Trophoblast cell (in vitro differentiated cells and primary cell): ENCODE results near the gene GUCD1.

ENCODE experiments used
- DNase-seq, 2 donors: peaks; one replicate each; pipeline ENCODE4 v3.0.0-alpha.2; 2016
- H2AFZ ChIP-seq: 2 replicates; pipeline ENCODE4 v1.6.1; 2013; ENCODE audit warnings: low read length, moderate library complexity, mild to moderate bottlenecking; ENCODE audit not compliant: insufficient read depth, poor library complexity
- H2AK5ac ChIP-seq: 2 replicates; pipeline ENCODE4 v1.6.1; 2013; ENCODE audit warnings: mild to moderate bottlenecking, low read length
- H2BK120ac ChIP-seq: 2 replicates; pipeline ENCODE4 v1.6.1; 2013; ENCODE audit warnings: low read length, mild to moderate bottlenecking, moderate library complexity; ENCODE audit not compliant: insufficient read depth, poor library complexity
- H2BK12ac ChIP-seq: 2 replicates; pipeline ENCODE4 v1.6.1; 2013; ENCODE audit warnings: mild to moderate bottlenecking, low read length, moderate library complexity
- H2BK5ac ChIP-seq: 2 replicates; pipeline ENCODE4 v1.6.1; 2013; ENCODE audit warnings: low read length, low read depth, moderate library complexity, mild to moderate bottlenecking; ENCODE audit not compliant: poor library complexity
- H3K14ac ChIP-seq: 2 replicates; pipeline ENCODE4 v1.6.1; 2013; ENCODE audit warnings: mild to moderate bottlenecking, low read length
- H3K18ac ChIP-seq: 2 replicates; pipeline ENCODE4 v1.6.1; 2013; ENCODE audit warnings: mild to moderate bottlenecking, low read length
- H3K23ac ChIP-seq: 2 replicates; pipeline ENCODE4 v1.6.1; 2013; ENCODE audit warnings: low read length
- H3K27ac ChIP-seq: 2 replicates; pipeline ENCODE4 v1.5.1; 2013; ENCODE audit warnings: low read depth, mild to moderate bottlenecking, inconsistent platforms, low read length, moderate library complexity
- H3K27me3 ChIP-seq: 2 replicates; pipeline ENCODE4 v1.6.1; 2013; ENCODE audit warnings: inconsistent platforms, mild to moderate bottlenecking, low read length, moderate library complexity; ENCODE audit not compliant: insufficient read depth
- H3K36me3 ChIP-seq, 2 experiments: 1 replicate in 1 of 2; 2 replicates in 1 of 2; pipeline ENCODE4 v1.6.1; 2013; ENCODE audit warnings: low read length in 2 of 2, mild to moderate bottlenecking in 2 of 2, moderate library complexity in 1 of 2; ENCODE audit not compliant: insufficient read depth in 2 of 2, control insufficient read depth in 1 of 2
- H3K4ac ChIP-seq: 2 replicates; pipeline ENCODE4 v1.6.1; 2013; ENCODE audit warnings: low read depth, mild to moderate bottlenecking, low read length, moderate library complexity
- H3K4me1 ChIP-seq, 2 experiments: 1 replicate in 1 of 2; 2 replicates in 1 of 2; pipeline ENCODE4 v1.6.1; 2013; ENCODE audit warnings: low read length in 2 of 2, mild to moderate bottlenecking in 2 of 2, moderate library complexity in 1 of 2; ENCODE audit not compliant: insufficient read depth in 2 of 2, control insufficient read depth in 1 of 2
- H3K4me2 ChIP-seq: 2 replicates; pipeline ENCODE4 v1.6.1; 2013; ENCODE audit warnings: inconsistent platforms, mild to moderate bottlenecking, low read length, moderate library complexity
- H3K4me3 ChIP-seq: 2 replicates; pipeline ENCODE4 v1.5.1; 2013; ENCODE audit warnings: mild to moderate bottlenecking, low read depth, low read length, inconsistent platforms
- H3K79me1 ChIP-seq: one replicate; pipeline ENCODE4 v1.6.1; 2013; ENCODE audit warnings: low read length
- H3K79me2 ChIP-seq: 2 replicates; pipeline ENCODE4 v1.6.1; 2013; ENCODE audit warnings: low read length, mild to moderate bottlenecking; ENCODE audit not compliant: control insufficient read depth, insufficient read depth, poor library complexity
- H3K9ac ChIP-seq: 2 replicates; pipeline ENCODE4 v1.6.1; 2013; ENCODE audit warnings: mild to moderate bottlenecking, low read length
- H3K9me3 ChIP-seq: 2 replicates; pipeline ENCODE4 v1.6.1; 2013; ENCODE audit warnings: low read depth, mild to moderate bottlenecking, control low read depth, inconsistent platforms, low read length; ENCODE audit not compliant: insufficient read depth
- H4K12ac ChIP-seq: 2 replicates; pipeline ENCODE4 v1.6.1; 2013; ENCODE audit warnings: low read depth, mild to moderate bottlenecking, low read length, moderate library complexity
- H4K8ac ChIP-seq: 2 replicates; pipeline ENCODE4 v1.6.1; 2013; ENCODE audit warnings: low read depth, mild to moderate bottlenecking, low read length, moderate library complexity
- H4K91ac ChIP-seq: one replicate; pipeline ENCODE4 v1.6.1; 2013; ENCODE audit warnings: low read depth, mild to moderate bottlenecking, low read length, moderate library complexity
- WGBS: extraction: QIAGEN DNeasy Blood & Tissue Kit; methylation state at CpG from one replicate; pipeline ENCODE4 v1.1.7; 2013; ENCODE audit warnings: missing lambda C conversion rate; ENCODE audit not compliant: insufficient read length, insufficient coverage; ENCODE audit errors: extremely low coverage; 5-methylcytosine and 5-hydroxymethylcytosine counted together

GUCD1 gene

DNA sequence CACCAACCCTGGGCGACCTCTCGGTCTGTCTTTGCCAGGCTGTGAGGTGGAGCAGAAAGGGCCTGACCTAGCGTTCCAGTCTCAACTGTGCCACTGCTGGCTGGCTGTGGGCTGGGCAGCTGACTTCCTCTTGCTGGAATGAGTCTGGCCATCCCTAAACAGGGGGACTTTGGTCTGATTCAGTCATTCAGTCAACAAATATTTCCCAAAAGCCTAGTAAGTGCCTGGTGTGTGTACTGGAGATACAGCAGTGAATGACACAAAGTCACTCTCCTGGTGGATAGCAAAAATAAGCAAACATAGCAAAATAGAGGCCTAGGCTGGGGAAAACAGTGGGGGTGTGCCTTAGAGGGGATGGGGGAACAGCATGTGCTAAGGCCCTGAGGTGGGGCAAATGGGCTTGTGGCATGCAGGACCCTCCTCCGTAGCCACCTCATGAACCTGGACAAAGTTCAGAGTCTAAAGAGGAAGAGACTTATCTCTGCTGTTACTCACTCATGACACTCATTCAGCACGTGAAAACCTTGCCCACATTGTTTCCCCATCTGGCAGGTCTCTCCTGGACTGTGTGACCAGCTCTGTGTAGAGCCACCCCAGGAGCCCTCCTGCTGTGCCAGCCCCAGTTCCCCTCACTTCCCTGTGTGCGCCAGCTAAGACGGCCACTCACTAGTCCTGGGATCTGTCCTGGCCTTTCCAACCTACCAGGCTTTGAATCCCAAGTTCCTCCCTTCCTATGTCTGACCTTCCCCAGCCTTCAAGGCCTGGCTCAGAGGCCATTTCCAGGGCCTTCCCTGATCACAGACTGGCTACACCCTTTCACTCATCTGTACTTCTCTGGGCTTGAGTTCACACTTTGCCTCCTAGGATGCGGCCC, 4.7 kb downstream of the GUCD1 start:
- no CpG with 5 or more reads among the region's 8 CpGs for WGBS
- peaks cover 8 to 10% of the 10 kb centered on the region in 2 experiments for H3K4me1 ChIP-seq
- no peak overlapping the region for H2BK120ac ChIP-seq
- H3K4me3 ChIP-seq = no peak overlapping the region
- no peak overlapping the region for H2BK12ac ChIP-seq
- H4K12ac ChIP-seq = no peak overlapping the region
- no peak overlapping the region for H2AK5ac ChIP-seq
- H3K27me3 ChIP-seq = no peaks in the 10 kb centered on the region
- no peak overlapping the region for H3K4me2 ChIP-seq
- no peak overlapping the region for H3K27ac ChIP-seq
- H2BK5ac ChIP-seq = no peak overlapping the region
- peak overlapping the region; percentile 1 for H3K18ac ChIP-seq
- peaks cover 4% of the 10 kb centered on the region for H3K79me1 ChIP-seq
- no peak overlapping the region for H3K14ac ChIP-seq
- DNase-seq = peak in 1 of 2 donors; percentile 15
- H3K9ac ChIP-seq = no peak overlapping the region
- H4K91ac ChIP-seq = no peak overlapping the region
- H3K36me3 ChIP-seq = peaks cover 29 to 33% of the 10 kb centered on the region in 2 experiments
- no peak overlapping the region for H2AFZ ChIP-seq
- no peak overlapping the region for H3K4ac ChIP-seq
- H3K79me2 ChIP-seq = peaks cover 9% of the 10 kb centered on the region
- no peak overlapping the region for H3K23ac ChIP-seq
- H3K9me3 ChIP-seq = no peaks in the 10 kb centered on the region
- no peak overlapping the region for H4K8ac ChIP-seq

DNA sequence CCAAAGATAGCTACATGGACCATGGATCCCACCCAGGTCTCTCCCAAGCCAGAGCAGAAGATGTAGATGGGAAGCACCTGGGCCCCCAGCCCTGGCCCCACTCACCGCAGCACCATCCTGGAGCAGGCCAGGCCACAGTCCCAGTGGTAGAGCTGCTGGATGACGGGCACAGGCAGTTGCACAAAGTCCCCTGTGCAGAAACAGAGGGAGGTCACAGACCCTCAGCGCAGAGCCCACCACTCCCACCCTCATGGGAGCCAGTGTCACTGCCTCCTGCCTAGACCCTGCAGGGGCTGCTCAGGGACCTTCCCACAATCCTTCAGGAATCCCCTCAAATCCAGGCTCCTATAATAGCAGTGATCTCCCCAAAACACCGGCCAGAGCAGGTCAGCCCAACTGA, 6.1 kb downstream of the GUCD1 start:
- Histone ChIP-seq H2AFZ (no peak overlapping the region), H4K91ac (no peak overlapping the region), H2BK12ac (no peak overlapping the region), H3K9me3 (peaks cover 1% of the 10 kb centered on the region), H3K18ac (no peak overlapping the region), H2BK5ac (no peak overlapping the region), H3K27ac (no peak overlapping the region), H4K12ac (no peak overlapping the region), H3K79me2 (peaks cover 2% of the 10 kb centered on the region), H4K8ac (no peak overlapping the region), H3K14ac (no peak overlapping the region), H3K9ac (no peak overlapping the region), H2BK120ac (no peak overlapping the region), H3K4me2 (no peak overlapping the region), H3K4me1 (peaks cover 4 to 5% of the 10 kb centered on the region in 2 experiments), H3K36me3 (peaks cover 40 to 47% of the 10 kb centered on the region in 2 experiments), H3K79me1 (no peaks in the 10 kb centered on the region), H3K23ac (no peak overlapping the region), H3K4me3 (no peak overlapping the region), H3K27me3 (no peaks in the 10 kb centered on the region), H2AK5ac (no peak overlapping the region), H3K4ac (no peak overlapping the region)
- no CpG with 5 or more reads among the region's 4 CpGs for WGBS
- DNase-seq = no peak

DNA sequence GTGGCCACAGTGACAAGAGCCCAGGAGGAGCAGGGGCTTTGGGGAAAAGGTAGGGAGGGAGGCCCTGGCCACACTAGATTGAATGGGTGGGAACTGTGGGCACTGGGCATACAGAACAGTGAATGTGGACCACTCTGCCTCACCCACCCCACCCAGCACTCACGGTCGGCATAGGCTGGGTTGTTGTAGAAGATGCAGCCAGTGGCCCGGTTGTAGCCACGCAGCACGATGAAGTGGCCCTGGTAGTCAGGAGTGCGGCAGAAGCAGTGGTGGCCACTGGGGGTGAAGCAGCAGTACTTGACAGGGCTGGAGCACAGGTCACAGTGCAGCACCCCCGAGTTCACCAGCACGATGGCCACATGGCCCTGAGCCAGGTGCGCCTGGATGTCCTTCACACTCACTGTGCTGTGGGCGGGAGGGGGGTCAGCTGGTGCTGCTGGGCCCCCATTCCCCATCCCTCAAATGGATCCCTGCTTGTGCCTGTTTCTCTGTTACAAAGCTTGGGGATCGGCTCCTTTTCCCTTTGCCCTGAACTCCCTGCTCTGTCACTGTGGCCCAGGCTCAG, 11.2 kb downstream of the GUCD1 start:
- WGBS = no CpG with 5 or more reads among the region's 11 CpGs
- no peak overlapping the region for H4K8ac ChIP-seq
- H3K79me1 ChIP-seq = no peaks in the 10 kb centered on the region
- no peak overlapping the region for H3K14ac ChIP-seq
- H3K4ac ChIP-seq = no peak overlapping the region
- H2AK5ac ChIP-seq = no peak overlapping the region
- DNase-seq = no peak
- no peak overlapping the region for H2AFZ ChIP-seq
- H3K4me2 ChIP-seq = no peak overlapping the region
- H3K23ac ChIP-seq = no peak overlapping the region
- H3K27me3 ChIP-seq = no peaks in the 10 kb centered on the region
- H2BK120ac ChIP-seq = no peak overlapping the region
- peaks cover 9% of the 10 kb centered on the region for H3K9me3 ChIP-seq
- no peak overlapping the region for H4K91ac ChIP-seq
- H3K18ac ChIP-seq = no peak overlapping the region
- H3K4me1 ChIP-seq = no peaks in the 10 kb centered on the region
- H3K4me3 ChIP-seq = peak overlapping the region; percentile 17
- H3K36me3 ChIP-seq = peaks cover 70 to 80% of the 10 kb centered on the region in 2 experiments
- no peak overlapping the region for H3K27ac ChIP-seq
- no peaks in the 10 kb centered on the region for H3K79me2 ChIP-seq
- H2BK12ac ChIP-seq = no peak overlapping the region
- no peak overlapping the region for H4K12ac ChIP-seq
- no peak overlapping the region for H3K9ac ChIP-seq
- H2BK5ac ChIP-seq = no peak overlapping the region

DNA sequence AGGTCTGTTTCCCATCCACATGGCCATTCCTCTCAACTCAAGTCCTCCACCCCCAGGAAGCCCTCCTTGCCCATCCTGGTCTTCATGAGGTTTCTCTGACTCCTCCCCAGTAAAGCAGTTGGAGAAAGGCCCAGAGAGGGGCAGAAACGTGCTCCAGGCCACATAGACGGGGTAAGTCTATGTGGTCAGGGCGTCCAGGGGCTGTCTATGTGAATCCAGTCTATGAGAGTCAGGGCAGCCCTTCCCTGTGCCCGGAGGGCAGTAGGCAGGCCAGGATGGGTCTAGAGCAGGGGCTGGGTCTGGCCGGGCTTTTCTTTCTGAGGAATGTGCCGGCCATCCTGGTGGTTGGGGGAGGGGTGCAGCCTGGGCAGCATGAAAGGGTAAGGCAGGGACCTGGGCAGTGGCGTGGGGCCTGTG, 11.7 kb downstream of the GUCD1 start:
- peaks cover 66 to 75% of the 10 kb centered on the region in 2 experiments for H3K36me3 ChIP-seq
- H3K9ac ChIP-seq = no peak overlapping the region
- no peak overlapping the region for H4K8ac ChIP-seq
- H3K4ac ChIP-seq = no peak overlapping the region
- H3K27ac ChIP-seq = no peak overlapping the region
- no peak overlapping the region for H2BK5ac ChIP-seq
- no peak overlapping the region for H4K12ac ChIP-seq
- WGBS = no CpG with 5 or more reads among the region's 7 CpGs
- no peak overlapping the region for H2BK12ac ChIP-seq
- no peak overlapping the region for H3K23ac ChIP-seq
- no peaks in the 10 kb centered on the region for H3K79me2 ChIP-seq
- no peak overlapping the region for H2BK120ac ChIP-seq
- H2AFZ ChIP-seq = no peak overlapping the region
- no peak overlapping the region for H3K4me2 ChIP-seq
- peaks cover 9% of the 10 kb centered on the region for H3K9me3 ChIP-seq
- H3K4me1 ChIP-seq = no peaks in the 10 kb centered on the region
- no peak overlapping the region for H3K18ac ChIP-seq
- no peak overlapping the region for H4K91ac ChIP-seq
- H3K4me3 ChIP-seq = peak overlapping the region; percentile 17
- H2AK5ac ChIP-seq = no peak overlapping the region
- no peak for DNase-seq
- no peaks in the 10 kb centered on the region for H3K27me3 ChIP-seq
- H3K14ac ChIP-seq = no peak overlapping the region
- H3K79me1 ChIP-seq = no peaks in the 10 kb centered on the region
